HCT116 (cell line): ENCODE measurements around the gene TCF7L2.

ENCODE experiments used
- EGR1 ChIP-seq: IDR thresholded peaks from 2 replicates; pipeline ENCODE4 v1.6.1; 2012; ENCODE audit warnings: low read depth
- TF ChIP-seq, protein P1 (sequence below): IDR thresholded peaks from 2 replicates; pipeline ENCODE4 v1.6.1; 2012; ENCODE audit warnings: low read depth

DNA sequence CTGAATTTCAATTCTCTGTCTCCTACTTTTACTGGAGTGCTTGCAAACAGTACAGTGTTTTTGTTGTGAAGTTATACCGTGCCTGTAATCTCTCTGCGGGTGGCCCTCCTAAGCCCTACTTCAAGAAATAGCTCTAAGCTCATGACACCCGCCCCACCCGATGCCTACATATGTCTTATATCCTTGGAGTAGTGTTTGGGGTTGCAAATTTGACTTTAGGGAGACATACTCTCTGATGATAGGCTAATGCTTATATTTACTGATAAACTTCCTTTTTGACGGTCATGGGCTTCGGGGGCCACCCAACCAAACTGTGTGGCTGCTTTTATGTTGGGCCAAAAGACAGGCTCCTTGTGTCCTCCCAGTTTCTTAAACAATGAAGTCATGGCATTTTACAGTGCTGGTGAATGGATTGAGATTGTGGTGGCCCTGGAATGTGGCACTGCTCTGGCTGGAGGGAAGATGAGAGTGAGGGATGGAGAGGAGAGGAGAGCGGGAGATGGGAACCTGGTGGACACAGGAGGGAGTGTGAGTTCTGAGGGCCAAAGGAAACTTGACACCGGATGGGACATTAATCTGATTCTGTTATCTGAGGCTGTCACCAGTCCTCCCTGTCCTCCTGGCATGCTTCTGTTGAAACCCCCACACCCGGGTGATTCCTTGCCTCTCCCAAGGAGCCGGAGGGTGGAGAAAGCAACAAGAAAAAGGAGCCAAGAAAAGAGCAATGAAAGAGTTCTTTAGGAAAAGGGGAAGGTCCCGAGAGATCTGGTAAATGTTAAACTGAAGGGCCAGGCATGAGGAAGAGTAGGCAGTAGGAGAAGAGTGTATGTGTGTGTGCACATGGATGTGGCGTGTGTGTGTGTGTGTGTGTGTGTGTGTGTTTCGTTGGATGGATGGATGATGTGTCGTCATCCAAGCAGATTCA lies 113.3 kb downstream of the TCF7L2 start:
- TF ChIP-seq EGR1 = no peak
- TF ChIP-seq, protein P1, sequence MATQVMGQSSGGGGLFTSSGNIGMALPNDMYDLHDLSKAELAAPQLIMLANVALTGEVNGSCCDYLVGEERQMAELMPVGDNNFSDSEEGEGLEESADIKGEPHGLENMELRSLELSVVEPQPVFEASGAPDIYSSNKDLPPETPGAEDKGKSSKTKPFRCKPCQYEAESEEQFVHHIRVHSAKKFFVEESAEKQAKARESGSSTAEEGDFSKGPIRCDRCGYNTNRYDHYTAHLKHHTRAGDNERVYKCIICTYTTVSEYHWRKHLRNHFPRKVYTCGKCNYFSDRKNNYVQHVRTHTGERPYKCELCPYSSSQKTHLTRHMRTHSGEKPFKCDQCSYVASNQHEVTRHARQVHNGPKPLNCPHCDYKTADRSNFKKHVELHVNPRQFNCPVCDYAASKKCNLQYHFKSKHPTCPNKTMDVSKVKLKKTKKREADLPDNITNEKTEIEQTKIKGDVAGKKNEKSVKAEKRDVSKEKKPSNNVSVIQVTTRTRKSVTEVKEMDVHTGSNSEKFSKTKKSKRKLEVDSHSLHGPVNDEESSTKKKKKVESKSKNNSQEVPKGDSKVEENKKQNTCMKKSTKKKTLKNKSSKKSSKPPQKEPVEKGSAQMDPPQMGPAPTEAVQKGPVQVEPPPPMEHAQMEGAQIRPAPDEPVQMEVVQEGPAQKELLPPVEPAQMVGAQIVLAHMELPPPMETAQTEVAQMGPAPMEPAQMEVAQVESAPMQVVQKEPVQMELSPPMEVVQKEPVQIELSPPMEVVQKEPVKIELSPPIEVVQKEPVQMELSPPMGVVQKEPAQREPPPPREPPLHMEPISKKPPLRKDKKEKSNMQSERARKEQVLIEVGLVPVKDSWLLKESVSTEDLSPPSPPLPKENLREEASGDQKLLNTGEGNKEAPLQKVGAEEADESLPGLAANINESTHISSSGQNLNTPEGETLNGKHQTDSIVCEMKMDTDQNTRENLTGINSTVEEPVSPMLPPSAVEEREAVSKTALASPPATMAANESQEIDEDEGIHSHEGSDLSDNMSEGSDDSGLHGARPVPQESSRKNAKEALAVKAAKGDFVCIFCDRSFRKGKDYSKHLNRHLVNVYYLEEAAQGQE = no peak
